Body of pancreas (tissue), 4 donors: Measurements from ENCODE around the gene PGBD1.

Experiments
- POLR2A ChIP-seq, 3 donors: fragments of 450-650 bp; IDR thresholded peaks; one replicate each; pipeline ENCODE4 v1.6.1; 2016; ENCODE audit warnings: antibody characterized with exemption in 3 of 3, mild to moderate bottlenecking in 2 of 3
- TF ChIP-seq, protein P1 (sequence below), 7 experiments: fragments of 450-650 bp in 4 of 7; fragments of 200-600 bp in 3 of 7; sonication (generic) in 3 of 7; IDR thresholded peaks; one replicate each; pipeline ENCODE4 v1.5.1; 2016 to 2019; ENCODE audit warnings: antibody characterized with exemption in 7 of 7

GRCh38 chr6:28281288-28282064 is at the start of gene PGBD1:
- TF ChIP-seq, protein P1, sequence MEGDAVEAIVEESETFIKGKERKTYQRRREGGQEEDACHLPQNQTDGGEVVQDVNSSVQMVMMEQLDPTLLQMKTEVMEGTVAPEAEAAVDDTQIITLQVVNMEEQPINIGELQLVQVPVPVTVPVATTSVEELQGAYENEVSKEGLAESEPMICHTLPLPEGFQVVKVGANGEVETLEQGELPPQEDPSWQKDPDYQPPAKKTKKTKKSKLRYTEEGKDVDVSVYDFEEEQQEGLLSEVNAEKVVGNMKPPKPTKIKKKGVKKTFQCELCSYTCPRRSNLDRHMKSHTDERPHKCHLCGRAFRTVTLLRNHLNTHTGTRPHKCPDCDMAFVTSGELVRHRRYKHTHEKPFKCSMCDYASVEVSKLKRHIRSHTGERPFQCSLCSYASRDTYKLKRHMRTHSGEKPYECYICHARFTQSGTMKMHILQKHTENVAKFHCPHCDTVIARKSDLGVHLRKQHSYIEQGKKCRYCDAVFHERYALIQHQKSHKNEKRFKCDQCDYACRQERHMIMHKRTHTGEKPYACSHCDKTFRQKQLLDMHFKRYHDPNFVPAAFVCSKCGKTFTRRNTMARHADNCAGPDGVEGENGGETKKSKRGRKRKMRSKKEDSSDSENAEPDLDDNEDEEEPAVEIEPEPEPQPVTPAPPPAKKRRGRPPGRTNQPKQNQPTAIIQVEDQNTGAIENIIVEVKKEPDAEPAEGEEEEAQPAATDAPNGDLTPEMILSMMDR (IDR thresholded peaks at IDR 0.05), result no peak
- TF ChIP-seq POLR2A (IDR thresholded peaks at IDR 0.05), result peak in 2 of 3 donors; percentile 35 to 41
